ENCODE data around the gene UXT.
"Not testable (repeated sequence)": the region's sequence is repeated elsewhere in the genome, so short reads cannot be mapped to it uniquely, and the experiment has no call there.

Gene UXT

DNA sequence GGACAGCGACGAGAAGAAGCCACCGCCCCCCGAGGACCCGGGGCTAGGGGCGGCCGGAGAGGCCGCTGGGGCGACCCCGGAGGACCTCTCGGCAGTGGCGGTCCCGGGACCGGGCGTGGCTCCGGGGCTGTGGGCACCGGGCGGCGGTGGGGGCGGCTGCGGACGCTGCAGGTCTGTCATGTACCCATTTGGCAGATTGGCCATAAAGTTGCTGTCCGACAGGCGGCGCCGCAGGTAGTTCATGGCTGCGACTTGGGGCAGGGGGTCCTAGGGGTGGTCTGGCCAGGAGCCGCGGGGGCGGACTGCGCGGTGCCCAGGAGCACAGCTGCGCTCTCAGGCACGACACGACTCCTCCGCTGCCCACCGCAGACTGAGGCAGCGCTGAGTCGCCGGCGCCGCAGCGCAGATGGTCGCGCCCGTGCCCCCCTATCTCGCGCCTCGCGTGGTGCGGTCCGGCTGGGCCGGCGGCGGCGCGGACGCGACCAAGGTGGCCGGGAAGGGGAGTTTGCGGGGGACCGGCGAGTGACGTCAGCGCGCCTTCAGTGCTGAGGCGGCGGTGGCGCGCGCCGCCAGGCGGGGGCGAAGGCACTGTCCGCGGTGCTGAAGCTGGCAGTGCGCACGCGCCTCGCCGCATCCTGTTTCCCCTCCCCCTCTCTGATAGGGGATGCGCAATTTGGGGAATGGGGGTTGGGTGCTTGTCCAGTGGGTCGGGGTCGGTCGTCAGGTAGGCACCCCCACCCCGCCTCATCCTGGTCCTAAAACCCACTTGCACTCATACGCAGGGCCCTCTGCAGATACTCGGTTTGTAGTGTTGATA lies 39.3 kb downstream of the UXT start, which contains the start of gene SYN1:
Gene SYN1, minus strand, starts transcription at position 372 of the 817 bp plus-strand sequence. Its CDS starts 129 bp downstream, at position 243.
- Histone ChIP-seq H3K4me1 (no peaks in the 10 kb centered on the region), H3K9me3 (no peaks in the 10 kb centered on the region), H3K27me3 (ENCODE audit: low read depth) (peaks cover 7% of the 10 kb centered on the region; the same call in 1 of the 2 replicates), H3K36me3 (replicated peaks) (no peaks in the 10 kb centered on the region), H3K4me3 (peak within 1 kb of the TSS; percentile 28)
- in situ Hi-C loops (cut with MboI; ENCODE audit: low sequenced_read_pairs) = no loop called here
- DNase-seq (ENCODE audit: low spot score in 2 of 2) = peak; percentile 71 to 91

DNA sequence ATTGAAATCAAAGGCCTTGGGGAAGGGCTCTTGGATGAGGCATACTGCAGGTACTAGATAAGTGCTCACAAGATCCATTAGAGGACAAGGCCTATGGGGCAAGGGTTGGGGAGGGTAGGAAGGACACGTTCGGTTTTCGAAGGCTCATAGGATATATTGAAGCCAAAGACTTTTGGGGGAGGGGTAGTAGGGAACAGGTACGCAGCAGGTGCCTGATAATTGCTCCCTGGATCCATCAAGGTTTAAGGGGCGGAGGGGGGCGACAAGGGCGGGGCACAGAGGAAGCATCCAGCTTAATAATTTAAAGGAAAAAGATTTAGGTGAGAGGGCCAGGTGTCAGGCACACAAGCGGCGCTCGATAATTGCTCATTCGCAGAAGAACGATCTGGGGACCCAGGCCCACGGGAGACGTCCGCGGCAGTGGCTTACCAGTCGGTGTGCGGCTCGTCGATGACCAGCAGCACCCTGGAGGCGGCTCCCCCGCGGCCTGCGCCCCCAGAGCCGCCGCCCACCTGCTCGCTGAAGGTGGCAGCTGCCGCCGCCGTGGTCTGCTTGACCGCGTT lies 40.0 kb downstream of the UXT start:
- Histone ChIP-seq H3K36me3 (replicated peaks) (no peaks in the 10 kb centered on the region), H3K4me1 (no peaks in the 10 kb centered on the region), H3K4me3 (no peak overlapping the region; the same call in 1 of the 2 replicates), H3K9me3 (no peaks in the 10 kb centered on the region), H3K27me3 (ENCODE audit: low read depth) (peaks cover 7% of the 10 kb centered on the region; the same call in 1 of the 2 replicates)
- DNase-seq (ENCODE audit: low spot score in 2 of 2) = no peak
- in situ Hi-C loops (cut with MboI; ENCODE audit: low sequenced_read_pairs) = no loop called here

DNA sequence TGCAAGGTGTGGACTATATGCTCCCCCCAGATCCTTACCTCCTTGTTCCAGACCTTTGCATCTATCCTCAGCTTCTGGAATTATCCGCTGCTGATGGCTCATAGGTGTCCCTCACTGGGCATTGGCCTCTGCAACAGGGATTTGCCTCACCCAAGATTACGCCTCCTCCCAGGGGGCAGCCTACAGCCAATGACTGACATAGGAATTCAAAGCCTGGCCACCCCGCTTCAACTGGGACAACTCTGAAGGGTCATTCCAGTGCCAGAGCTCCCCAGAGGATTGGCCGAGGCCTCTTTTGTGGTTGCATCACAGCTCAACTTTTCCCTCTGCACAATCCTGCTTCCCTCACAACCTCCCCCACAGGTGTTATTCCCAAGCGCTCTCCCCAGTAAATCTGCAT lies 44.4 kb downstream of the UXT start:
- H3K27me3 ChIP-seq (ENCODE audit: low read depth) = peaks cover 7% of the 10 kb centered on the region; the same call in 1 of the 2 replicates
- no peaks in the 10 kb centered on the region for H3K9me3 ChIP-seq
- no peaks in the 10 kb centered on the region for H3K4me1 ChIP-seq
- H3K36me3 ChIP-seq (replicated peaks) = no peaks in the 10 kb centered on the region
- H3K4me3 ChIP-seq = no peak overlapping the region
- in situ Hi-C loops (cut with MboI; ENCODE audit: low sequenced_read_pairs) = no loop called here
- DNase-seq (ENCODE audit: low spot score in 2 of 2) = no peak

DNA sequence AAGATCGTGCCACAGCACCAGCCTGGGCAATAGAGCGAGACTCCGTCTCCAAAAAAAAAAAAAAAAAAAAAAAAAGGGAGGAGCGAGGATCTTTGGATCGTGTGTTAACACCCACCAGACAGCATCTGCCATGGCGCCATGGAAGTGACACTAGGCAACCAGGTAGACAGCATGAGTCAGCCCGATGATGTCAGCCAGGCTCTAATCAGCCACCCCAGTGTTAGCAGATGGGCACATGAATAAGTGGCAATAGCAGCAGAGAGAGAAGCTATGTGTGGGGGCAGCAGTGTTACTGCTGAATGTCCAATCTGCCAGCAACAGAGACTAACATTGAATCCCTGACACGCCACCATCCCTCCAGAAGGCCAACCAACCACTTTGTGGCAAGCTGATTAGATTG lies 45.9 kb downstream of the UXT start:
- in situ Hi-C loops (cut with MboI; ENCODE audit: low sequenced_read_pairs) = no loop called here
- Histone ChIP-seq H3K36me3 (replicated peaks) (no peaks in the 10 kb centered on the region), H3K9me3 (no peaks in the 10 kb centered on the region), H3K27me3 (ENCODE audit: low read depth) (peaks cover 7% of the 10 kb centered on the region; the same call in 1 of the 2 replicates), H3K4me1 (no peaks in the 10 kb centered on the region), H3K4me3 (no peak overlapping the region)
- no peak for DNase-seq (ENCODE audit: low spot score in 2 of 2)

DNA sequence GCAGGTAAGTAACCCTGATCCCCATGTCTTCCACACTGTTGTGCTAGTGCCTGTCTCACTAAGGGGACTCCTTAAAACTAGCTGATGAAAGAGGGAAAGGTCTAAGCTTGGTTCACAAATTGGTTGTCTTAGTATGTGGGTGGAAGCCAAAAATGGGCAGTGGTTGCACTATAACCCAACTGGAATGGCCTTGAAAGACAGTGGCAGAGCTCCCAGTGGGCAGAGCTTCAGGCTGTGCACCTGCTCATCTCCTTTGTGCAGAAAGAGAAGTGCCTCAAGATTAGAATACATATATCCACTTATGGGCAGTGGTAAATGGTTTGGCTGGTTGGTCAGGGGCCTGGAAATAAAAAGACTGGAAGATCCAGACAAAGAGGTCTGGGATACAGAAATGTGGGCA lies 46.6 kb downstream of the UXT start:
- no peaks in the 10 kb centered on the region for H3K9me3 ChIP-seq
- in situ Hi-C loops (cut with MboI; ENCODE audit: low sequenced_read_pairs) = no loop called here

DNA sequence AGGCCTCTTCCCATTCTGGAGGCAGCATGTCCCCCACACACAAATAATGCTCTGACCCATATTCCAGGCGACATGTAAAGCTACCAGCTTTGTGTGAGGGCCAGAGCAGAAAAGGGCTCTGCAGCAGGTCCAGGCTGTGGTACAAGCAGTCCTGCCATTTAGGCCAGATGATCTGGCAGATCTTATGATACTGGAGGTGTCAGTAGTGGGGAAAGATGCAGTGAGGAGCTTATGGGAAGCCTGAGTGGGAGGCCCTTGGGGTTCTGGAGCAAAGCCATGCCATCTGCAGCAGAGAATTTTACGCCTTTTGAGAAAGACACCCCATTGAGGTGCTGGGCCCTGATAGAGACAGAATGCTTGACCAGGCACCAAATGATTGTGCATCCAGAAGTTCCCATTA lies 47.1 kb downstream of the UXT start:
- in situ Hi-C loops (cut with MboI; ENCODE audit: low sequenced_read_pairs) = no loop called here

More for the DNA sequence above, 46.6 kb downstream of the UXT start:
- peaks cover under 1% of the 10 kb centered on the region; the same call in 1 of the 2 replicates for H3K27me3 ChIP-seq (ENCODE audit: low read depth)
- no peak overlapping the region for H3K4me3 ChIP-seq
- DNase-seq (ENCODE audit: low spot score in 2 of 2) = no peak
- no peaks in the 10 kb centered on the region for H3K36me3 ChIP-seq (replicated peaks)
- H3K4me1 ChIP-seq = no peaks in the 10 kb centered on the region

DNA sequence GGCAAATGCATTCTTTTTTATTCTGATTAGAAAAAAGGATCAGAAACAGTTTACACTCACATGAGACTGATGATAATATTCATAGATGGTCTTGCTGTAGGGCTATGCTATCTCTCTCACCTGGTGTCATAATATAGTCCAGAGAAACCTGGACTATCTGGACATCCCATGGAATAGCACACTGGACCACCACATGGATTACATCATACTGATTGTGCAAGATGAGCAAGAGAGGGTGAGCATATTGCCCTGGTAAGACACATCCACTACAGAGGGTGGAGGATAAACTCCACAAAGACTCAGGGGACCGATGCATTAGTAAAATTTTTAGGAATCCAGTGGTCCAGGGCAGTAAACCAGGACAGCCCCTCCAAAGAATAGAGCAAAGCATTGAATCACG lies 47.5 kb downstream of the UXT start:
- no peak for DNase-seq (ENCODE audit: low spot score in 2 of 2)
- no peaks in the 10 kb centered on the region for H3K4me1 ChIP-seq
- H3K9me3 ChIP-seq = no peaks in the 10 kb centered on the region
- no peak overlapping the region for H3K4me3 ChIP-seq
- in situ Hi-C loops (cut with MboI; ENCODE audit: low sequenced_read_pairs) = no loop called here
- H3K36me3 ChIP-seq (replicated peaks) = no peaks in the 10 kb centered on the region
- H3K27me3 ChIP-seq (ENCODE audit: low read depth) = no peaks in the 10 kb centered on the region

More for the DNA sequence above, 47.1 kb downstream of the UXT start:
- no peak for DNase-seq (ENCODE audit: low spot score in 2 of 2)
- Histone ChIP-seq H3K4me3 (no peak overlapping the region), H3K9me3 (no peaks in the 10 kb centered on the region), H3K4me1 (no peaks in the 10 kb centered on the region), H3K27me3 (ENCODE audit: low read depth) (no peaks in the 10 kb centered on the region), H3K36me3 (replicated peaks) (no peaks in the 10 kb centered on the region)

DNA sequence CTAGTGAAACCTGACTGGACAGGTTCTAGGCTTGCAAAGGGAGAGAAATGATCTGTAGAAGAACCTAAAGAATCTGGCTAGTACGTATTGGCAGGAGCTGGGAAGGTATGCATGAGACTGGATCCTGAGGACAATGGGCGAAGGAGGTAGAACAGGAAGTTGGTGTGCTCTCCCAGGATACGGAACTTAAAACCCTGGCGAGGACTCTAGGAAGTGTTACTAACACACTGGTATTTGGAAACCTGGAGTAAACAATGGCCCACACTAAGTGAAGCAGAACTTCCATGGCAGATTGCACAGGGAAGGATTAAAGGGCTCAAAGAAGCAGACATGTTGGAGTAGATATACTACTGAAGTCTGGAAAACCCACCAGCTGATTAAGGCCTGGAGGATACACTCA lies 48.5 kb downstream of the UXT start:
- in situ Hi-C loops (cut with MboI; ENCODE audit: low sequenced_read_pairs) = no loop called here
- Histone ChIP-seq H3K4me1 (no peaks in the 10 kb centered on the region), H3K9me3 (no peaks in the 10 kb centered on the region), H3K4me3 (no peak overlapping the region), H3K36me3 (replicated peaks) (no peaks in the 10 kb centered on the region), H3K27me3 (ENCODE audit: low read depth) (no peaks in the 10 kb centered on the region)
- no peak for DNase-seq (ENCODE audit: low spot score in 2 of 2)

DNA sequence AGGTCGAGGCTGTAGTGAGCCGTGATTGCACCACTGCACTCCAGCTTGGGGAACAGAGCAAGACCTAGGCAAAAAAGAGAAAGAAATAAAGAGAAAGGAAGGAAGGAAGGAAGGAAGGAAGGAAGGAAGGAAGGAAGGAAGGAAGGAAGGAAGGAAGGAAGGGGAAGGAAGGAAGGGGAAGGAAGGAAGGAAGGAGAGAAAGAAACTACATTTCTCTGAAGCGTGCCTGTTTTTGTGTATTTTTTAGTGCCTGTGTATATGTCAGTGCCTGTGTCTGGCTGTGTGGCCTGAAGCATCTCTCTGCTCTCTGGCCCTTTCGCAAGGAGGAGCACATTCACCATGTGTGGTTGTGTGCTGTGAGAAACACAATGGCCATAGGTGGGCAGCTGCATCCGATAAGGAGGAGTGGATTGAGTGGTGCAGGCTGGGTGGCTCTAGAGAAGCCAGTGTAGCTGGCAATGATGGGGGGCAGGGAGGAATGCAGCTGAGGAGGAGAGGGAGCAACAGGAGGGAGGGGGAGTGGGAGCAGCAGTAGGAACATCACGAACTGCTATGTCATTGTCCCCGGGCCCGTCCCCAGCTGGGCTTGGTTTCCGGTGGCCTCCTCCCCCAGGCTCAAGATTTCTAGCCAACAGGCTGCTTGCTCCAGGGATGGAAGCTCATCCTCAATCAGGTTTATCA lies 50.7 kb downstream of the UXT start:
- no peak for DNase-seq (ENCODE audit: low spot score in 2 of 2)
- Histone ChIP-seq H3K9me3 (no peaks in the 10 kb centered on the region), H3K4me1 (no peaks in the 10 kb centered on the region), H3K27me3 (ENCODE audit: low read depth) (no peaks in the 10 kb centered on the region), H3K36me3 (replicated peaks) (no peaks in the 10 kb centered on the region), H3K4me3 (no peak overlapping the region)
- in situ Hi-C loops (cut with MboI; ENCODE audit: low sequenced_read_pairs) = no loop called here

DNA sequence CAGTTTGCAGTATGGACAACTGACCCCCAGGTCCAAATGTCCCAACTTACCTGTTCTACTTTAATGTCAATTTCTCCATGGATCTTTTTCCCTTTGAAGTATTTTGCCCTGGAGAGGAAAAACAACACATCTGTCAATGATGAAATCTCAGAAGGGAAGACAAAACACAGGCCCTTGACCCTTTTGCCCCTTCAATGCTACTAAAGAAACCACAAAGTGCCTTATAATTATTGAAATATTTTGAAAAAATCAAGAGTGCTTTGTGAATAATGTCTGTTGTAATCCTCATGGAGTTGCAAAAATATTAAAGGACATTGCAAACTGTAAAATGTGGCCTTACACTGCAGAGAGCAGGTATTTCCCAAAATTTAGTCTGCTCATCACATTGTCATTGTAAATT lies 51.9 kb downstream of the UXT start:
- in situ Hi-C loops (cut with MboI; ENCODE audit: low sequenced_read_pairs) = no loop called here
- no peaks in the 10 kb centered on the region for H3K9me3 ChIP-seq
- H3K4me3 ChIP-seq = no peak overlapping the region
- no peak for DNase-seq (ENCODE audit: low spot score in 2 of 2)
- no peaks in the 10 kb centered on the region for H3K4me1 ChIP-seq
- H3K36me3 ChIP-seq (replicated peaks) = no peaks in the 10 kb centered on the region
- H3K27me3 ChIP-seq (ENCODE audit: low read depth) = no peaks in the 10 kb centered on the region

DNA sequence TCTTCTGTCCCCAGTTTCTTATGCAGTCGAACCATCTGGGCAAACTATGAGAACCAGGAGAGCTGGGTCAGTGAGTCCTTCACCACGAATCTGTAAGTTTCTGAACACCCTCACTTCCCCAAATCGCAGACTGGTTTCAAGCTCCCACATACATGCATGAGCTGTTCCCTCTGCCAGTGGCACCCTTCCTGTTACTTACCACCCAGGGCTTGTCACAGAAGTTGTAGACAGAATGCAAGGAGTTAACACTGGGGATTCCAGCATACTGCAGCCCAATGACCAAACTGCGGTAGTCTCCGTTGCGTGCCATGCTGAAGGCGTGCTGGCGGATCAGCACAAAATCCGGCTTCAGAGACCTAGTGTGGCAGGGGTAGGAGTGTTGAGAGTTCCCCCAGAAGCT lies 54.0 kb downstream of the UXT start:
- H3K4me1 ChIP-seq = no peaks in the 10 kb centered on the region
- DNase-seq (ENCODE audit: low spot score in 2 of 2) = no peak
- in situ Hi-C loops (cut with MboI; ENCODE audit: low sequenced_read_pairs) = no loop called here
- no peaks in the 10 kb centered on the region for H3K36me3 ChIP-seq (replicated peaks)
- no peaks in the 10 kb centered on the region for H3K27me3 ChIP-seq (ENCODE audit: low read depth)
- no peak overlapping the region for H3K4me3 ChIP-seq
- H3K9me3 ChIP-seq = no peaks in the 10 kb centered on the region

DNA sequence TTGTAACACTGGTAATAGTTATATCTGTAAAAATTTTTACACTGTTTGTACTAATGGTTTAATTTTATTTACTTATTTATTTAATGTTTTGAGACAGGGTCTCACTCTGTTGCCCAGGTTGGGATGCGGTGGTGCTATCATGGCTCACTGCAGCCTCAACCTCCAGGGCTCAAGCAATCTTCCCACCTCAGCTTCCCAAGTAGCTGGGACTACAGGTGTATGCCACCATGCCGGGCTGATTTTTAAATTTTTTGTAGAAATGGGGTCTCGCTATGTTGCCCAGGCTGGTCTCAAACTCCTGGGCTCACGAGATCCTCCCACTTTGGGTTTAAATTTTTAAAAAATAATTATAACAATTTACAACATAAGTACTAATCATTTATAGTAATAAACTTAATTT lies 55.9 kb downstream of the UXT start:
- H3K27me3 ChIP-seq (ENCODE audit: low read depth); in situ Hi-C loops (cut with MboI; ENCODE audit: low sequenced_read_pairs); H3K4me3 ChIP-seq: not testable (repeated sequence)

More for the DNA sequence above, 55.9 kb downstream of the UXT start:
- H3K36me3 ChIP-seq (replicated peaks); H3K4me1 ChIP-seq; H3K9me3 ChIP-seq; DNase-seq (ENCODE audit: low spot score in 2 of 2): not testable (repeated sequence)

Measured in HAP-1 (cell line).